ENCODE data around the gene ELOB. TPM values are rescaled to one million over a fixed set of nuclear protein-coding genes. Genes with fewer than 3 reads are reported as not detected.

ELOB gene
- total and polyA plus RNA-seq, 2 of the 8 experiments (the other 6 are each of a cell fraction or from before 2014, with no cell fraction given) = 237 to 1,357 TPM

DNA sequence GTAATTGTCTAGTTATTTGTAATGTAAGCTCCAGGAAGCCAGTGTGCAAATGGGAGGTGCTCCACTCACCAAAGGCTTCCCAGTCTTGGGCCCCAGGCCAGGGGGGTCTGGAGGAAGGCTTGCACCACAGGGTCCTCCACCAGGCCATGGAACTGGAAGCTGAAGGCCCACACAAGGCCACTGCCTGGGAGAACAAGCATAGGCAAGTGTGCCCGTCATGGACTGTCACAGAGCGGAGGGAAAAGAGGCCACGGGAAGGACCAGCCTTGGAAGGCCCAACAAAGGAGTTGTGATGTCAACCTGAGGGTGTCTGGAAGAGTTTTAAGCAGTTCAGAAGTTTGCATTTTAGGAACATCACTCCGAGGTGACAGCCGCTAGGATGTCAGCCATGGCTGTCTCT lies 27.6 kb downstream of the ELOB start (continued):
- TF ChIP-seq TBP (IDR thresholded peaks at IDR 0.05; ENCODE audit: low read depth, low read length) (no peak), SIX5 (IDR thresholded peaks at IDR 0.05; ENCODE audit: low read depth, low read length) (no peak), TAF1 (IDR thresholded peaks at IDR 0.05; ENCODE audit: low read depth, low read length) (no peak), HDAC2 (IDR thresholded peaks at IDR 0.05; ENCODE audit: borderline replicate concordance in 1 of 2, low read depth in 2 of 2, low read length in 2 of 2) (no peak), JUND (IDR thresholded peaks at IDR 0.05; ENCODE audit: low read length) (no peak), CBX8 (IDR thresholded peaks at IDR 0.05; ENCODE audit: borderline replicate concordance, low read depth, low read length) (no peak)
